Measurements from ENCODE around the gene SLMAP.

SLMAP gene

GRCh38 chr3:57948080-57948671, 192.1 kb downstream of the SLMAP start:
- no peak for DNase-seq

- no peak for DNase-seq
Observed at GRCh38 chr3:57948781-57949242, 192.7 kb downstream of the SLMAP start.

DNA sequence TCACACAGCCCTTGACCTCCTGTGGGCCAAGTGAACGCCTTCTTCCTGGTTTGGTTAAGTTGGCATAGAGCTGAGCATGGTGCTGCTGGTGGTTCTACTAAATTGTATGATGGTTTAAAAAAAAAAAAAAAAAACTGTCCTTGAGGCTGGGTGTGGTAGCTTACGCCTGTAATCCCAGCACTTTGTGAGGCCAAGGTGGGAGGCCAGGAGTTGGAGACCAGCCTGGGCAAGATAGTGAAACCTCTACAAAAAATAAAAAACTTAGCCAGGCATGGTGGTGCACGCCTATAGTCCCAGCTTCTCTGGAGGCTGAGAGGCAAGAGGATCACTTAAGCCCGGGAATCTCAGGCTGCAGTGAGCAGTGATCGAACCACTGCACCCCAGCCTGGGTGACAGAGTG, 193.2 kb downstream of the SLMAP start:
- DNase-seq: no peak

- DNase-seq: no peak
Observed at GRCh38 chr3:57949785-57950615, 193.9 kb downstream of the SLMAP start.

DNA sequence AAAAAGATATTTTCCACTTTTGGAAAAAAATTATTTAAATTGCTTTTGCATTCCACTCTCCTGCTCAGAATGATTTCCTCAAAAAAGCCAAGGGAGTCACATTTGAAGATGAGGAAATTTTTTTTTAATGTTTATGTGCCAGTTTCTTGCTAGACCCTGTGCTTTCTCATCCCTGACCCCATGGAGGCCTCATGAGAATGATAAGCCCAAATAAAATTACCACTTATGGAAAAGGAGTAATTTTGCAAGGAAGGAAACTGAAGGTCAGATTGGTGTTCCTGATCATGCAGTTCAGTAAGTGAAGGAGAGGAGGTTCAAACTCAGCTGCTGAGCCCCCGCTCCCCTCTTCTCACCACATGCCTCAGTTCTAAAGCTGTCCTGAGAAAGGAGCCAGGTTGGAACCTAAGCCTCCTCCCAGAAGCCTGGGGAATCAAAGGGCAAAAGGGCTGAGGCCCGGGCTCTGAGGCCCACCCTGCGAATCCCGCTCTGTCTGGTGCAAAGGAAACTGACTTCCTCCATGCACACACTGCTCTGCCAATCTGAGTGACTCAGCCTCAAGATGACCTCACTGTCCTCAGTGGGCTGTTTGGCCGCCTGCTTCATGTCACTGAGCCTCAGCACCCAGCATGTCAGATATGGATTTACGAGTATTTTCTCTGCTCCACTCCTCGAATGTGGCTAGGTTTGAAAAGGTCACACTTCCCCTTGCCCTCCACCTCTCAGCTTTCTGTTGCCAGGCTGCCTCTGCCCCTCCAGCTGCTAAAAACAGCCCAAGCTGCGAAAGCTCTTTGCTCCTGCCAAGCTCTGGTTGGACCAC, 195.2 kb downstream of the SLMAP start:
- peak; percentile 49 for DNase-seq

DNA sequence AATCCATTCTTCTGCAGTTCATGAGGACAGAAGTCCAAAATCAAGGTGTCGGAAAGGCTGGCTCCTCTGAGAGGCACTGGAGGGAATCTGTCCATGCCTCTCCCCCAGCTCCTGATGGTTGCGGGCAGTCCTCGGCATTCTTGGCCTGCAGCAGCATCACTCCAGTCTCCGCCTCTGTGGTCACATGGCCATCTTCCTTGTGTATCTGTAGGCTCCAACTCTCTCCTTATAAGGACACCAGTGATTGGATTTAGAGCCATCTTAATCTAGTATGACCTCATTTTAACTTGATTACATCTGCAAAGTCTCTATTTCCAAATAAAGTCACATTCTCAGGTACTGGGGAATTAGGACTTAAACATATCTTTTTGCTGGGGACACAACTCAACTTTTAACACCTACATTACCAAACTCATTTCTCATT, 196.1 kb downstream of the SLMAP start:
- peak; percentile 4 for DNase-seq

DNA sequence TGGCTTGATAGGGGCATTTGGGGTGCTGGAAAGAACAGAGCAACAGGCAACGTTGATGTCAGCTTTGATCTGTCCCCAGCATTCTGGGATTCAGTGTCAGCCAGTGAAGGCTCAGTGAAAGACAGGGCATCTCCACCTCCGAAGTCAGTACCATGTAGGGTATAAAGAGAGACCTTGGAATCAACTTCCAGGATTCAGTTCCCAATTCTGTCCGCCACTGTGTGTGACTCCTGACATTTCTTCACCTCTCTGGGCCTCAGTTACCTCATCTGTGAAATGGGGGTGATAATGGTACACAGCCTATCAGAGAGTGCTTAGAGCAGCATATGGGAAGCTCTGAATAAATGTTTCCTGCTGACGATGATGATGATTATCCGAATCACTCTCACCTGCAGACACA, 196.5 kb downstream of the SLMAP start:
- no peak for DNase-seq

DNA sequence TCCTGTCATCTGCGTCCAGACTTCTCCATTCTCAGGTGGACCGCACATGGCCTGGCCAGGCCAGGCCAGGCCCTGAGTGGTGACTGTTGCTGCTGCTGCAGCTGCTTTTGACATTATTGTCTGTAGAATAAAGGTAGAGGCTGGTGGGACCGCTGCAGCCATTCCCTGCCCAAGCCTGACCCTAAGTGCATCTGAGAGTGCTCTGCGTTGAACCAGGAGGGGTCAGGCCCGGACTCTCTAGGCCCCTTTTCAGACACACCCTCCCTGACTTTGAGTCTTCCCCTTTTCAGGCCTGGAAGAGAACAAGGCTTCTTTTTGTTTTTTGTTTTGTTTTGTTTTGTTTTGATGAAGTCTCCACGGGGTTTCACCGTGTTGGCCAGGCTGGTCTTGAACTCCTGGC, 197.5 kb downstream of the SLMAP start:
- DNase-seq: no peak

DNA sequence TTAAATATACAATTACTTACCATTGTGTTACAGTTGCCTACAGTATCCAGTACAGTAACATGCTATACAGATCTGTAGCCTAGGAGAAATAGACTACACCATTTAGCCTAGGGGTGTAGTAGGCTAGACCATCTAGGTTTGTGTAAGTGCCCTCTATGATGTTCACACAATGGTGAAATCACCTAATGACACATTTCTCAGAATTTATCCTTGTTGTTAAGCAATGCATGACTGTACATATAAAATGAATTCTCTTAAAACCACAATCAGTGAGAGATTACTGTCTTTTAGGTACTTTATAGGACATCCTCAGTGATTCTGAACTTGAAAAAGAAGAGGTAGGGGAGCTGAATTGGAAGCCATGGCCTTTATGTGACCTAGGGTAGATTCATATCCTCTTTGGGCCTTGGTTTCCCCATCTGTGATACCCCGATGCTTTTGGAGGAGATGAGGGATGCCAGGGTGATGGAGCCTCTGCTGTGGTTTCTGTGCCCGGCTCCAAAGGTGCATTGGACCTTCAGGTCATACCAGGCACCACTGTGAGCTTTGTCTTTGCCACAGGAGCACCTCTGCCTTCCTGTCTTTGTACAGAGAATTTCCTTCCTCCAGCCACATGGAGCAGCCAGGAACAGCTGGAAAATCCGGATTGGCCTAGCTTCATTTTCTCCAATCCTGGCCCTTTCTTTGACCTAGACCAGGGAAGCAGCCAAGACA, 200.2 kb downstream of the SLMAP start:
- DNase-seq: peak; percentile 22

DNA sequence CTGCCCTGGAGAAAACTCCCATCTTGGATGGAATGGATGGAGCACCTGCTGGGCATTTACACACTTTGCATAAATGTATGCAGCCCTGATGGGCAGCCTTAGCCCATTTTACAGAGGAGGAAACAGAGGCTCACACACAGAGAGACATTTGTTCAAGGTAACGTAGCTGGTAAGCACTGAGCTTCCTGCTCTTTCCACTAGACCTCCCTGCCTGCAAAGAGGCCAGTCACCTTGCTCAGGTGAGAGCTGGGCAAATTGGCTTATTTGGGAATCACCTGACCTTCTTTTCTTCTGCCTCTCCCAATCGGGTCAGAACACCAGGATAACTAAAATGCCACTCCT, 200.7 kb downstream of the SLMAP start:
- DNase-seq: no peak

DNA sequence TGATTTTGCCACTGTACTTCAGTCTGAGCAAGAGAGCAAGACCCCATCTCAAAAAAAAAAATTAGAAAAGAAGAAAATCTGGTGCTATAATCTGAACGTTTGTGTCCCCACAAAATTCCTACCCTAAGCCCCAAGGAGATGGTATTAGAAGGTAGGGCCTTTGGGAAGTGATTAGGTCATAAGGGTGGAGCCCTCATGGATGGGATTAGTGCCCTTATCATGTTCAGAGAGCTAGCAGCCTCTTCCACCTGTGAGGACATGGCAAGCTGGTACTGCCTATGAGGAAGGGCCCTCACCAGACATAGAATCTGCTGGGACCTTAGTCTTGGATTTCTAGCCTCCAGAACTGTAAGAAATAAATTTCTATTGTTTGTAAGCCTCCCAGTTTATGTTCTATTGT, 201.7 kb downstream of the SLMAP start:
- DNase-seq: no peak

- no peak for DNase-seq
Observed at GRCh38 chr3:57958642-57959422, 202.7 kb downstream of the SLMAP start.

GRCh38 chr3:57959423-57960173, 203.5 kb downstream of the SLMAP start:
- DNase-seq: no peak

- no peak for DNase-seq
Observed at GRCh38 chr3:57960174-57960505, 204.0 kb downstream of the SLMAP start.

GRCh38 chr3:57961177-57961827, 205.2 kb downstream of the SLMAP start:
- no peak for DNase-seq

DNA sequence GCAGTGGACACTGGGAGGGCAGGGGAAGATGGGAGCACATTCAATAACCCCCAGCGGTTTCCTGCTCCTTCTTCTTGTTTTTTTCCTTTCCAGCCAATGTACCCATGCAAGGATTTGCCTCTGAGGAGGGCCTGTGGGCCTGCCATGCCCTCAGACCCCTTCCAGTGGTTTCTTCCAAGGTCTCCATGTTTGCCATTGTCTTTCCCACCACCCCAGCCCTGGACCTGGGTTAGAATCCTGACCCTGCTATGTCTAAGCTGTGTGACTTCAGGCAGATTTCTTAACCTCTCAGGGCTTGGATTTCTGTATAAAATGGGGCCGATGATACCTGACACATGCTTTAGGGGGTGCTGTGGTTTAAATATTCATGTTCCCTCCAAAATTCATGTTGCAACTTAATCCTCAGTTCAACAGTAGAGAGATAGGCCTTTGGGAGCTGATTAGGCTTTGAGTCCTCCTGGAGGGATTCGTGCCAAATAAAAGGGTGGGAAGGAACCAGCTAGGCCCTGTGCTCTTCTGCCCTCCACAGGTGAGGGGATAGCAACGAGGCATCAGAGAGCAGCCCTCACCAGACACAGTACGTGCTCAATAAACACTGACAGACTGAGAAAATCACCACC, 205.8 kb downstream of the SLMAP start:
- no peak for DNase-seq

- no peak for DNase-seq
Observed at GRCh38 chr3:57962448-57962834, 206.3 kb downstream of the SLMAP start.

GRCh38 chr3:57963811-57964346, 207.8 kb downstream of the SLMAP start:
- no peak for DNase-seq

- DNase-seq: no peak
Observed at GRCh38 chr3:57966829-57967228, 210.7 kb downstream of the SLMAP start.

- no peak for DNase-seq
Observed at GRCh38 chr3:57967590-57967989, 211.5 kb downstream of the SLMAP start.

Data from amniotic stem cell (primary cell).